Measurements from ENCODE around the gene HIVEP3. TPM values are rescaled to one million over a fixed set of nuclear protein-coding genes. Genes with fewer than 3 reads are reported as not detected.

The HIVEP3 gene
- total RNA-seq, 1 experiment from 2014 or later: 1.4 TPM

DNA sequence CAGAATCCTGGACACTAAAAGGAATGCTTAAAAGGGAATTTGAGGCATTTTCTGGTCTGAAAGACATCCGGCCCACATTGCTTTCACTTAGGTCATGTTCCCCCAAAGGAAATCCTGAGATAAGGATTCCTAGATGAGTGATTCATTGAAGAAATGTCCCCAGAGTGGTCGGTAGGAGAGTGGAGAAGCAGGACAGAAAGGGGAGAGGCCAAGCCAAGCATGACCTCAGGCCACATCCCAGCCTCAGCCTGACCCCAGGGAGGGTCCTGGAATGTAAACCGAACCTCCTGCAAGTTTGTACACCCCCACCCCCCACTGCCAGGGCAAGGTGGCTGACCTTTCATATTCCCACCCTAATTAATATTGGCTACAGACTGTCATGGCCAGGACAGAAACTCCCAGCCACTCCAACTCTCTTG is 16.6 kb downstream of the HIVEP3 start:
- no peak overlapping the region for H2BK20ac ChIP-seq (ENCODE audit: low read depth, low read length, poor library complexity, severe bottlenecking)
- peaks cover 12 to 21% of the 10 kb centered on the region in 2 experiments for H3K4me1 Mint-ChIP-seq
- no peak overlapping the region for H4K8ac ChIP-seq (replicated peaks; ENCODE audit: insufficient read length, low read depth, low read length)
- H3K9me3 ChIP-seq (ENCODE audit: control insufficient read depth, low read depth, low read length): no peaks in the 10 kb centered on the region
- no peak overlapping the region for H2BK15ac ChIP-seq (ENCODE audit: low read depth, low read length)
- no peaks in the 10 kb centered on the region for H3K79me2 ChIP-seq (ENCODE audit: insufficient read depth, low read length)
- no peak overlapping the region for H4K91ac ChIP-seq (ENCODE audit: insufficient read length, low read depth, low read length)
- no peak overlapping the region for H3T11ph ChIP-seq (ENCODE audit: low read length)
- no peak overlapping the region; a peak in 1 of 7 replicates for H3K27ac Mint-ChIP-seq
- no peak overlapping the region for H4K5ac ChIP-seq (ENCODE audit: insufficient read length, low read depth, low read length)
- no peaks in the 10 kb centered on the region; a peak in 1 of 5 replicates for H3K9me3 Mint-ChIP-seq
- TF ChIP-seq CTCF (conservative IDR thresholded peaks at IDR 0.05): no peak
- H2AK5ac ChIP-seq (ENCODE audit: insufficient read length, low read length): no peak overlapping the region
- no peaks in the 10 kb centered on the region for H3K23me2 ChIP-seq (ENCODE audit: insufficient read length, low read depth, low read length, poor library complexity, severe bottlenecking)
- H2BK5ac ChIP-seq (ENCODE audit: insufficient read length, low read length): no peak overlapping the region
- no peak overlapping the region for H2AFZ ChIP-seq (ENCODE audit: low read length)
- no peaks in the 10 kb centered on the region; the same call in 1 of the 2 replicates for H3K4me1 ChIP-seq (ENCODE audit: insufficient read depth, low read length)
- no peak overlapping the region for H2BK120ac ChIP-seq (ENCODE audit: low read depth, low read length, poor library complexity, severe bottlenecking)
- no peaks in the 10 kb centered on the region for H4K20me1 ChIP-seq (ENCODE audit: control insufficient read depth, insufficient read depth, insufficient read length)
- no peaks in the 10 kb centered on the region for H3K36me3 Mint-ChIP-seq (ENCODE audit: insufficient read depth in 1 of 3, low read depth in 3 of 3)
- H3K4ac ChIP-seq (ENCODE audit: low read depth, low read length): no peak overlapping the region
- H3K56ac ChIP-seq (ENCODE audit: insufficient read length, low read depth, low read length): no peak overlapping the region
- no peak overlapping the region for H3K18ac ChIP-seq (ENCODE audit: insufficient read length, low read depth, low read length)
- H3K4me2 ChIP-seq (ENCODE audit: insufficient read depth, insufficient read length, low read length): no peak overlapping the region
- no peak for DNase-seq
- H3K27me3 ChIP-seq (ENCODE audit: insufficient read depth, low read length): no peaks in the 10 kb centered on the region
- WGBS (ENCODE audit: extremely low coverage, insufficient read length, low lambda C conversion rate): no CpG with 5 or more reads among the region's 3 CpGs
- H3K9ac ChIP-seq (ENCODE audit: extremely low read depth, insufficient read length, low read length): no peak overlapping the region
- H3K27ac ChIP-seq (ENCODE audit: insufficient read length, low read depth, low read length): no peak overlapping the region
- H3K14ac ChIP-seq (ENCODE audit: insufficient read depth, low read length): no peak overlapping the region
- H2BK12ac ChIP-seq (ENCODE audit: insufficient read length, low read depth, low read length): no peak overlapping the region
- no peak overlapping the region for H3K23ac ChIP-seq (ENCODE audit: insufficient read length, low read depth, low read length)
- no peaks in the 10 kb centered on the region for H3K79me1 ChIP-seq (ENCODE audit: insufficient read depth, low read depth, low read length, poor library complexity, severe bottlenecking)
- H3K27me3 Mint-ChIP-seq (ENCODE audit: low read depth): no peaks in the 10 kb centered on the region
- no peak overlapping the region for H3K4me3 Mint-ChIP-seq

Data from H9 (cell line).